H1 (cell line): ENCODE measurements around the gene HSPA2. TPM values are rescaled to one million over a fixed set of nuclear protein-coding genes. Genes with fewer than 3 reads are reported as not detected.

ENCODE experiments used
- CTCF ChIA-PET: fragments of 300-600 bp; sonication (Branson Sonifier 250); formaldehyde crosslinking; loops from one replicate; lab custom pipeline; 2021; ENCODE audit not compliant: partially characterized antibody; lab: Charles Lee
- POLR2A ChIA-PET: fragments of 300-600 bp; sonication (Branson Sonifier 250); formaldehyde crosslinking; loops from one replicate; lab custom pipeline; 2021; ENCODE audit warnings: inconsistent platforms; ENCODE audit not compliant: partially characterized antibody; lab: Charles Lee
- DNase-seq, 2 experiments: peaks; one replicate each; pipeline versions ENCODE4 v3.0.0 to v3.0.0-alpha.2; 2010 to 2022; ENCODE audit warnings: low spot score in 2 of 2, low read depth in 1 of 2, mixed read lengths in 1 of 2
- FAIRE-seq: peaks from 2 replicates; lab custom pipeline; 2011; peaks lifted over from hg19 to GRCh38; lab: Jason Lieb, UNC
- H2AFZ ChIP-seq: 2 replicates; pipeline ENCODE4 v1.8.1; 2012; ENCODE audit warnings: low read length, inconsistent platforms
- H2AK5ac ChIP-seq: 2 replicates; pipeline ENCODE4 v1.6.1; 2013; ENCODE audit warnings: low read depth, low read length
- H2BK120ac ChIP-seq: replicated peaks from 2 replicates; pipeline ENCODE3; 2013; ENCODE audit warnings: low read depth, low read length, inconsistent platforms
- H2BK12ac ChIP-seq: 2 replicates; pipeline ENCODE4 v1.6.1; 2013; ENCODE audit warnings: low read depth, low read length
- H2BK15ac ChIP-seq: 2 replicates; pipeline ENCODE4 v1.6.1; 2013; ENCODE audit warnings: low read length
- H2BK20ac ChIP-seq: 2 replicates; pipeline ENCODE4 v1.6.1; 2013; ENCODE audit warnings: low read length
- H2BK5ac ChIP-seq: 2 replicates; pipeline ENCODE4 v1.6.1; 2013; ENCODE audit warnings: low read depth, low read length
- H3K14ac ChIP-seq: 2 replicates; pipeline ENCODE4 v1.6.1; 2013; ENCODE audit warnings: inconsistent platforms; ENCODE audit not compliant: insufficient read length
- H3K18ac ChIP-seq: 2 replicates; pipeline ENCODE4 v1.6.1; 2013; ENCODE audit warnings: low read length; ENCODE audit errors: extremely low read depth
- H3K23ac ChIP-seq: 2 replicates; pipeline ENCODE4 v1.6.1; 2013; ENCODE audit warnings: inconsistent platforms; ENCODE audit not compliant: insufficient read length
- H3K23me2 ChIP-seq: 2 replicates; pipeline ENCODE4 v1.6.1; 2013; ENCODE audit warnings: low read depth, low read length
- H3K27ac ChIP-seq: 2 replicates; pipeline ENCODE4 v1.6.1; 2011; ENCODE audit warnings: low read depth, low read length, inconsistent platforms
- H3K27me3 ChIP-seq, 4 experiments: replicated peaks in 1 of 4; 1 replicate in 1 of 4; 2 replicates in 3 of 4; pipeline versions ENCODE4 v1.6.1 to v1.8.1; 2011 to 2013; ENCODE audit warnings: low read length in 3 of 4, mild to moderate bottlenecking in 3 of 4, inconsistent platforms in 2 of 4, mixed read lengths in 2 of 4, moderate library complexity in 1 of 4; ENCODE audit not compliant: control insufficient read depth in 3 of 4, insufficient read depth in 3 of 4; ENCODE audit errors: extremely low read depth in 1 of 4
- H3K36me3 ChIP-seq, 4 experiments: 2 replicates each; pipeline versions ENCODE4 v1.6.1 to v1.8.1; 2011 to 2013; ENCODE audit warnings: mild to moderate bottlenecking in 4 of 4, low read length in 3 of 4, moderate library complexity in 2 of 4, control low read depth in 1 of 4, inconsistent platforms in 1 of 4; ENCODE audit not compliant: insufficient read depth in 4 of 4, control insufficient read depth in 2 of 4
- H3K4ac ChIP-seq: replicated peaks from 2 replicates; pipeline ENCODE3; 2013; ENCODE audit warnings: low read length, low read depth, mixed read lengths, inconsistent platforms; ENCODE audit not compliant: insufficient read length
- H3K4me1 ChIP-seq, 4 experiments: replicated peaks in 1 of 4; 1 replicate in 1 of 4; 2 replicates in 3 of 4; pipeline versions ENCODE4 v1.6.1 to v1.8.1; 2011 to 2013; ENCODE audit warnings: low read length in 3 of 4, inconsistent platforms in 2 of 4, mixed read lengths in 1 of 4; ENCODE audit not compliant: insufficient read depth in 4 of 4, control insufficient read depth in 3 of 4
- H3K4me2 ChIP-seq, 2 experiments: 2 replicates each; pipeline versions ENCODE4 v1.6.1 to v1.8.1; 2011 to 2013; ENCODE audit warnings: low read depth in 2 of 2, low read length in 2 of 2, control low read depth in 1 of 2, inconsistent platforms in 1 of 2, mild to moderate bottlenecking in 1 of 2; ENCODE audit not compliant: insufficient read depth in 1 of 2
- H3K4me3 ChIP-seq, 4 experiments: fragments of 200-600, 300-600 bp in 1 of 4; sonication (generic), shearing (Covaris generic), sonication (Bioruptor Twin) in 1 of 4; 2 replicates each; pipeline versions ENCODE4 v1.5.1 to v1.8.1; 2011 to 2016; ENCODE audit warnings: low read length in 4 of 4, low read depth in 3 of 4, control low read depth in 2 of 4, inconsistent platforms in 2 of 4, mild to moderate bottlenecking in 2 of 4, mixed read lengths in 1 of 4, moderate library complexity in 1 of 4; ENCODE audit not compliant: insufficient read depth in 2 of 4; ENCODE audit errors: extremely low read depth in 1 of 4
- H3K56ac ChIP-seq: replicated peaks from 2 replicates; pipeline ENCODE3; 2013; ENCODE audit warnings: low read depth, mild to moderate bottlenecking, mixed read lengths, low read length, inconsistent platforms; ENCODE audit not compliant: insufficient read length
- H3K79me1 ChIP-seq: 2 replicates; pipeline ENCODE4 v1.6.1; 2013; ENCODE audit warnings: low read depth, low read length, control low read depth
- H3K79me2 ChIP-seq, 2 experiments: 2 replicates each; pipeline versions ENCODE4 v1.6.1 to v1.8.1; 2012 to 2013; ENCODE audit warnings: low read length in 2 of 2, mild to moderate bottlenecking in 2 of 2, inconsistent platforms in 1 of 2; ENCODE audit not compliant: insufficient read depth in 2 of 2, control insufficient read depth in 1 of 2
- H3K9ac ChIP-seq, 4 experiments: replicated peaks in 1 of 4; 1 replicate in 1 of 4; 2 replicates in 3 of 4; pipeline versions ENCODE4 v1.6.1 to v1.8.1; 2011 to 2013; ENCODE audit warnings: low read depth in 3 of 4, low read length in 3 of 4, control low read depth in 2 of 4, mild to moderate bottlenecking in 2 of 4, moderate library complexity in 2 of 4, inconsistent platforms in 1 of 4; ENCODE audit errors: extremely low read depth in 1 of 4
- H3K9me3 ChIP-seq, 2 experiments: 2 replicates each; pipeline versions ENCODE4 v1.6.1 to v1.8.1; 2012 to 2013; ENCODE audit warnings: mild to moderate bottlenecking in 2 of 2, moderate library complexity in 2 of 2, control low read depth in 1 of 2, inconsistent platforms in 1 of 2, low read depth in 1 of 2, low read length in 1 of 2, mixed read lengths in 1 of 2; ENCODE audit not compliant: insufficient read depth in 2 of 2
- H4K20me1 ChIP-seq, 2 experiments: replicated peaks in 1 of 2; 2 replicates each; pipeline versions ENCODE3 to v1.8.1; 2011 to 2013; ENCODE audit warnings: inconsistent platforms in 2 of 2, low read length in 2 of 2, mild to moderate bottlenecking in 1 of 2; ENCODE audit not compliant: insufficient read depth in 2 of 2, control insufficient read depth in 1 of 2
- H4K5ac ChIP-seq: 2 replicates; pipeline ENCODE4 v1.6.1; 2013; ENCODE audit warnings: low read length, low read depth, mixed read lengths, inconsistent platforms; ENCODE audit not compliant: insufficient read length
- H4K8ac ChIP-seq: 2 replicates; pipeline ENCODE4 v1.8.0; 2013; ENCODE audit warnings: mild to moderate bottlenecking, moderate library complexity, low read length, inconsistent platforms; ENCODE audit not compliant: insufficient read depth; ENCODE audit errors: extremely low read depth
- H4K91ac ChIP-seq: replicated peaks from 2 replicates; pipeline ENCODE3; 2013; ENCODE audit warnings: low read length, mixed read lengths, inconsistent platforms; ENCODE audit not compliant: insufficient read length
- POLR2A ChIP-seq, 2 experiments: IDR thresholded peaks; 1 replicate in 1 of 2; 2 replicates in 1 of 2; pipeline ENCODE4 v1.6.1; 2011; ENCODE audit warnings: low read depth in 2 of 2, low read length in 2 of 2, mild to moderate bottlenecking in 2 of 2; ENCODE audit errors: control extremely low read depth in 1 of 2
- WGBS, 2 experiments: shearing (Covaris generic) in 1 of 2; methylation state at CpG; one replicate each; pipeline versions ENCODE4 v1.1.6 to v1.1.7; 2013 to 2015; ENCODE audit warnings: low lambda C conversion rate in 2 of 2, mixed read lengths in 2 of 2, inconsistent platforms in 1 of 2, low coverage in 1 of 2, missing lambda C conversion rate in 1 of 2; ENCODE audit not compliant: insufficient replicate concordance in 2 of 2, insufficient coverage in 1 of 2, insufficient read length in 1 of 2; ENCODE audit errors: extremely low coverage in 1 of 2, missing lambda C conversion rate in 1 of 2; 5-methylcytosine and 5-hydroxymethylcytosine counted together
- polyA plus RNA-seq, 7 experiments: library from polyadenylated mRNA; depleted of rRNA in 3 of 7; stranded (reverse) in 5 of 7; unstranded in 2 of 7; fragments of >200 nt in 5 of 7; fragments of 200-250 nt in 2 of 7; gene quantifications; 1 replicate in 5 of 7; 2 replicates in 1 of 7; 4 replicates in 1 of 7; pipeline versions ENCODE4 v1.2.1 to v1.2.3, GENCODE V29; 2011 to 2013; ENCODE audit warnings: missing spikeins in 2 of 7, mixed read lengths in 2 of 7
- total RNA-seq: library from RNA; stranded (reverse); fragmentation: NEBNext Ultra II Directional; extraction: Animal tissue kit (Norgen Biotek cat#: 25700); gene quantifications from 2 replicates; pipeline ENCODE4 v1.2.1, GENCODE V29; 2021
- TF ChIP-seq, protein P1 (sequence below): IDR thresholded peaks from 2 replicates; pipeline ENCODE4 v1.6.1; 2011; ENCODE audit warnings: low read depth, mild to moderate bottlenecking, low read length; ENCODE audit not compliant: insufficient read depth

Gene HSPA2
- total and polyA plus RNA-seq, 2 of the 8 experiments (the other 6 are each of a cell fraction or from before 2014, with no cell fraction given): 30.5 to 82.9 TPM

DNA sequence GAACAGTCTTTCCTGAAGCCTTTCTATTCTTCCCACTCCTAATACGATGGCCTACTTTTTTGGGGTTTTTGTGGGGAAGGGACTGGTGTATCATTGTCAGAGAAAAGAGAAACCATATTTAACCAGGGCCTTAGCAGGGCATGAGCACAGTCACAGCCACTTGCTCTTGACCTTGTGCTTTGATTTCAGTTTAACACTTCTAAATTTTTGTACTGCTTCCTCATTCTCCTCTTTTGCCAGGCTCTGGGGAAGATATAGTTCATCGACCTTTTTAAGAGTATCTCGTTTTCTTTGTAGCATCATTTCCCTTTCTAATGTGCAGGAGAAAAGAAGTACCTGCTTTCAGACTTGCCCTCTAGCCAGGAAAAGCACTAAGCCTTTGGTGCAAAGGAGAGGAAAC, 33.8 kb upstream of the HSPA2 start:
- H2BK12ac ChIP-seq: no peak overlapping the region
- peak in 1 of 2 experiments; percentile 33; a peak in 1 of 3 replicates for TF ChIP-seq POLR2A (IDR thresholded peaks at IDR 0.05; ENCODE audit: control extremely low read depth in 1 of 2, low read depth in 2 of 2, low read length in 2 of 2)
- TF ChIP-seq, protein P1, sequence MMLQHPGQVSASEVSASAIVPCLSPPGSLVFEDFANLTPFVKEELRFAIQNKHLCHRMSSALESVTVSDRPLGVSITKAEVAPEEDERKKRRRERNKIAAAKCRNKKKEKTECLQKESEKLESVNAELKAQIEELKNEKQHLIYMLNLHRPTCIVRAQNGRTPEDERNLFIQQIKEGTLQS: no peak
- TF ChIP-seq, all 59 proteins: peak for 1
- no peaks in the 10 kb centered on the region for H3K27me3 ChIP-seq
- no peak overlapping the region for H2BK120ac ChIP-seq
- no peak overlapping the region for H2AK5ac ChIP-seq
- H3K79me1 ChIP-seq: peaks cover 6% of the 10 kb centered on the region
- no peak overlapping the region for H2BK20ac ChIP-seq
- H2AFZ ChIP-seq: no peak overlapping the region
- H3K9ac ChIP-seq: no peak overlapping the region
- no peak overlapping the region for H3K4ac ChIP-seq
- peaks cover 2 to 14% (median 12%) of the 10 kb centered on the region in 4 experiments; a peak in 5 of 7 replicates for H3K4me1 ChIP-seq
- H3K79me2 ChIP-seq: peaks cover 11 to 75% of the 10 kb centered on the region in 2 experiments; a peak in 3 of 4 replicates
- DNase-seq: no peak
- peak overlapping the region in 1 of 4 experiments; percentile 7; a peak in 2 of 8 replicates for H3K4me3 ChIP-seq
- H3K56ac ChIP-seq: no peak overlapping the region
- H4K20me1 ChIP-seq: peaks cover 3 to 6% of the 10 kb centered on the region in 2 experiments
- H3K4me2 ChIP-seq: peak overlapping the region; percentile 12 to 16; a peak in 1 of 4 replicates
- no peak overlapping the region for H4K8ac ChIP-seq
- ChIA-PET CTCF (interaction anchor here (0.6 kb wide), 1 partner anchor 512 kb away, joined by 3 read pairs; no protein-coding TSS in a partner anchor), POLR2A (interaction anchor here (0.8 to 4.4 kb wide), 2 partner anchors 16 to 42 kb away, joined by 3 to 52 read pairs; partner anchors contain the start of gene AKAP5)
- no peak overlapping the region for H3K23ac ChIP-seq
- no peaks in the 10 kb centered on the region for H3K9me3 ChIP-seq
- no peak overlapping the region for H2BK5ac ChIP-seq
- no peak overlapping the region for H2BK15ac ChIP-seq
- H3K18ac ChIP-seq: no peak overlapping the region
- H3K27ac ChIP-seq: no peak overlapping the region
- no peaks in the 10 kb centered on the region for H3K36me3 ChIP-seq
- H3K23me2 ChIP-seq: peaks cover 19% of the 10 kb centered on the region
- no peak overlapping the region for H3K14ac ChIP-seq
- 90% methylated on average over 3 of the region's 3 CpGs; no CpG with 5 or more reads in 1 of the 2 experiments for WGBS, 2 experiments
- no peak overlapping the region for H4K5ac ChIP-seq
- no peak overlapping the region for H4K91ac ChIP-seq
- no peak for FAIRE-seq
